ENCODE data around the gene OSBPL8.

- TF ChIP-seq EZH2 (IDR thresholded peaks at IDR 0.05; ENCODE audit: insufficient read depth, low read length) (no peak), CTCF (IDR thresholded peaks at IDR 0.05; ENCODE audit: insufficient read depth, low read depth, low read length) (no peak)
These were observed 94.9 kb downstream of the OSBPL8 start for GRCh38 chr12:76464631-76465166.

Data from astrocyte (in vitro differentiated cells and primary cell).